Osteoblast (primary cell): Measurements from ENCODE around the gene TMPRSS9. TPM values are rescaled to one million over a fixed set of nuclear protein-coding genes. Genes with fewer than 3 reads are reported as not detected.

ENCODE experiments used
- DNase-seq: peaks from one replicate; pipeline ENCODE4 v3.0.0; 2011; ENCODE audit warnings: low spot score, mixed read lengths; ENCODE audit not compliant: insufficient read length; ENCODE audit errors: missing footprints
- H2AFZ ChIP-seq: 2 replicates; pipeline ENCODE4 v1.6.0; 2011; ENCODE audit warnings: mild to moderate bottlenecking, low read length
- H3K27ac ChIP-seq: 2 replicates; pipeline ENCODE4 v1.5.1; 2011; ENCODE audit warnings: mild to moderate bottlenecking, low read depth, low read length, moderate library complexity
- H3K27me3 ChIP-seq: 2 replicates; pipeline ENCODE4 v1.6.0; 2012; ENCODE audit warnings: mild to moderate bottlenecking, control low read depth, inconsistent platforms, low read length, moderate library complexity; ENCODE audit not compliant: insufficient read depth
- H3K36me3 ChIP-seq: 2 replicates; pipeline ENCODE4 v1.5.1; 2011; ENCODE audit warnings: mild to moderate bottlenecking, low read length, control low read depth, moderate library complexity; ENCODE audit not compliant: insufficient read depth
- H3K4me1 ChIP-seq: 2 replicates; pipeline ENCODE4 v1.5.1; 2011; ENCODE audit warnings: mild to moderate bottlenecking, low read length, control low read depth, moderate library complexity; ENCODE audit not compliant: insufficient read depth
- H3K4me2 ChIP-seq: 2 replicates; pipeline ENCODE4 v1.6.0; 2011; ENCODE audit warnings: mild to moderate bottlenecking, low read length; ENCODE audit not compliant: insufficient read depth
- H3K4me3 ChIP-seq: fragments of 200-600 bp; sonication (generic); 3 replicates; pipeline ENCODE4 v1.5.1; 2012; ENCODE audit warnings: mild to moderate bottlenecking, low read length, inconsistent platforms; ENCODE audit not compliant: insufficient read depth
- H3K79me2 ChIP-seq: 2 replicates; pipeline ENCODE4 v1.6.0; 2012; ENCODE audit warnings: mild to moderate bottlenecking, low read length, control low read depth, inconsistent platforms; ENCODE audit not compliant: insufficient read depth
- H3K9me3 ChIP-seq: 2 replicates; pipeline ENCODE4 v1.5.1; 2011; ENCODE audit warnings: low read depth, low read length, control low read depth
- H4K20me1 ChIP-seq: 2 replicates; pipeline ENCODE4 v1.6.0; 2012; ENCODE audit warnings: mild to moderate bottlenecking, low read length, control low read depth; ENCODE audit not compliant: insufficient read depth
- total RNA-seq: library from RNA; depleted of rRNA; stranded (reverse); fragments of >200 nt; gene quantifications from 2 replicates; pipeline ENCODE4 v1.2.3, GENCODE V29; 2012
- TF ChIP-seq, protein P1 (sequence below): IDR thresholded peaks from 2 replicates; pipeline ENCODE4 v1.5.1; 2011; ENCODE audit warnings: mild to moderate bottlenecking, low read depth, low read length, moderate library complexity; ENCODE audit errors: extremely low read depth

The TMPRSS9 gene
- total RNA-seq, 1 donor = 1.1 TPM

- Histone ChIP-seq H2AFZ (no peak overlapping the region), H3K79me2 (no peaks in the 10 kb centered on the region), H3K27me3 (no peaks in the 10 kb centered on the region), H3K27ac (no peak overlapping the region), H3K36me3 (peaks cover 25% of the 10 kb centered on the region), H3K4me3 (no peak overlapping the region), H4K20me1 (no peaks in the 10 kb centered on the region), H3K9me3 (no peaks in the 10 kb centered on the region), H3K4me1 (no peaks in the 10 kb centered on the region), H3K4me2 (no peak overlapping the region)
- no peak for DNase-seq
- TF ChIP-seq, protein P1, sequence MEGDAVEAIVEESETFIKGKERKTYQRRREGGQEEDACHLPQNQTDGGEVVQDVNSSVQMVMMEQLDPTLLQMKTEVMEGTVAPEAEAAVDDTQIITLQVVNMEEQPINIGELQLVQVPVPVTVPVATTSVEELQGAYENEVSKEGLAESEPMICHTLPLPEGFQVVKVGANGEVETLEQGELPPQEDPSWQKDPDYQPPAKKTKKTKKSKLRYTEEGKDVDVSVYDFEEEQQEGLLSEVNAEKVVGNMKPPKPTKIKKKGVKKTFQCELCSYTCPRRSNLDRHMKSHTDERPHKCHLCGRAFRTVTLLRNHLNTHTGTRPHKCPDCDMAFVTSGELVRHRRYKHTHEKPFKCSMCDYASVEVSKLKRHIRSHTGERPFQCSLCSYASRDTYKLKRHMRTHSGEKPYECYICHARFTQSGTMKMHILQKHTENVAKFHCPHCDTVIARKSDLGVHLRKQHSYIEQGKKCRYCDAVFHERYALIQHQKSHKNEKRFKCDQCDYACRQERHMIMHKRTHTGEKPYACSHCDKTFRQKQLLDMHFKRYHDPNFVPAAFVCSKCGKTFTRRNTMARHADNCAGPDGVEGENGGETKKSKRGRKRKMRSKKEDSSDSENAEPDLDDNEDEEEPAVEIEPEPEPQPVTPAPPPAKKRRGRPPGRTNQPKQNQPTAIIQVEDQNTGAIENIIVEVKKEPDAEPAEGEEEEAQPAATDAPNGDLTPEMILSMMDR = no peak
These were observed 9.4 kb upstream of the TMPRSS9 start for GRCh38 chr19:2350656-2351055.

- H4K20me1 ChIP-seq = no peaks in the 10 kb centered on the region
- no peaks in the 10 kb centered on the region for H3K9me3 ChIP-seq
These were observed 8.5 kb upstream of the TMPRSS9 start for GRCh38 chr19:2351591-2351990.

DNA sequence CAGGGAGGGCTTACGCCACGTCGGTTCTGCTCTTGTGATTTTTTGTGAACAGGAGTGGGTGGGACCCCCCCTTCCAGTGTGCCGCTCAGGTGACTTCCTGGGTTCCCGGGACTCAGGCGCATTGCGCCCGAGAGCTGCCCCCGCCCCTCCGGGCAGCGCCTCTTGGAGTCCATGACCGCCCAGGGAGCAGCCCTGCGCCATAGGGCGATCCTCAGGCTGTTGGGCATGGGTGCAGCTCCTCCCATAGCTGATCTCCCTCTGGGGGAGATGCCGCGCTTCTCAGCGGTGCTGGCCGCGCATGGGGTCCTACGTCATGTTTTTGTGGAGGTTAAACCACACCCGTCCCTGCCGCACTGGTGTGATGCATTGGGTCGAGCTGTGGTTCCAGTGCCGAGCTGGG is 7.9 kb upstream of the TMPRSS9 start:
- H3K4me1 ChIP-seq = no peaks in the 10 kb centered on the region
- H3K79me2 ChIP-seq = no peaks in the 10 kb centered on the region

More at GRCh38 chr19:2351591-2351990, 8.5 kb upstream of the TMPRSS9 start:
- Histone ChIP-seq H3K4me3 (no peak overlapping the region), H3K4me1 (no peaks in the 10 kb centered on the region), H2AFZ (no peak overlapping the region), H3K4me2 (no peak overlapping the region), H3K36me3 (peaks cover 16% of the 10 kb centered on the region), H3K79me2 (no peaks in the 10 kb centered on the region), H3K27me3 (no peaks in the 10 kb centered on the region), H3K27ac (no peak overlapping the region)
- TF ChIP-seq, protein P1 = no peak
- no peak for DNase-seq

DNA sequence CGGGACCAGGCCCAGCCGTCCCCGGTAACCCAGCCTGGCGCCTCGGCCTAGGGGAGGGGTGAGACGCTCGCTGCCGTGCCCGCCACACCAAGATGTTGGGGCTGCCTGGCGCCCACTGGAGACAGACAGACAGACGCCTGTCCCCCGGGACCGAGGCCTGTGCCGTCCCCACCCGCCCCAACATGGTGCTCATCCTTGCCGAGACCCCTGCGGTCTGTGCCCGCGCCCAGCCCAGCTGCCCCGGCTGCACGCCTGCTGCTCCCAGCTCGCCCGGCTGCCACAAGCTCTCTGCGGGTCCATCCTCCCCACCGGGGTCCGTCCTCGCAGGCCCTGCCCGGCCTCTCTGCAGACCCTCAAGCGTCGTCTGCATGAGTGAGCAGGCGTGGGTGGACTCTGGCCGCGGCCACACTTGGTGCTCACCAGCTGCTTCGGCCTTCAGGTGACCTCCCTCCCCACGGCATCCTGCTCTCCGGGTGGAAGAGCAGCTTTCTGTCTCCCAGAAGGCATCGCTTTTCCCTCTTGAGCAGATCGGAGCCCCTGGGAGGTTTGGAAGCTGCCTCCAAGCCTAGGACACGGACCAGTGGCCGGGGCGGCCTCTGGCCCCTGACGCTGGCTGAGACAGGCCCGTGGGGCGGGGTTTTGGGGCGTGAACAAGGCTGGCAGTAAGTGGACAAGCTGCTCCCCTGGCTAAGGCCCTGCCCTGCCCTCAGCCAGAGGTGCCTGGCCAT is 6.7 kb upstream of the TMPRSS9 start:
- H2AFZ ChIP-seq = no peak overlapping the region
- DNase-seq = no peak
- H3K79me2 ChIP-seq = no peaks in the 10 kb centered on the region
- H3K4me2 ChIP-seq = no peak overlapping the region
- H3K4me3 ChIP-seq = no peak overlapping the region
- TF ChIP-seq, protein P1 = no peak
- no peak overlapping the region for H3K27ac ChIP-seq
- peaks cover 13% of the 10 kb centered on the region for H3K36me3 ChIP-seq
- no peaks in the 10 kb centered on the region for H3K4me1 ChIP-seq
- H3K27me3 ChIP-seq = no peaks in the 10 kb centered on the region
- no peaks in the 10 kb centered on the region for H4K20me1 ChIP-seq
- no peaks in the 10 kb centered on the region for H3K9me3 ChIP-seq

More for the DNA sequence above, 7.9 kb upstream of the TMPRSS9 start:
- no peak overlapping the region for H3K4me2 ChIP-seq
- H4K20me1 ChIP-seq = no peaks in the 10 kb centered on the region
- no peak overlapping the region for H3K4me3 ChIP-seq
- H2AFZ ChIP-seq = no peak overlapping the region
- peaks cover 13% of the 10 kb centered on the region for H3K36me3 ChIP-seq
- H3K27me3 ChIP-seq = no peaks in the 10 kb centered on the region
- no peak for DNase-seq
- no peaks in the 10 kb centered on the region for H3K9me3 ChIP-seq
- no peak overlapping the region for H3K27ac ChIP-seq
- TF ChIP-seq, protein P1 = no peak
